ENCODE data around the gene ICA1L. TPM values are rescaled to one million over a fixed set of nuclear protein-coding genes. Genes with fewer than 3 reads are reported as not detected.
A peak's percentile ranks its signal among the peaks of the same experiment; 100 is the strongest.
"Not testable (repeated sequence)": the region's sequence is repeated elsewhere in the genome, so short reads cannot be mapped to it uniquely, and the experiment has no call there.

ICA1L gene
- total RNA-seq, 1 experiment from 2014 or later = 3.2 TPM

DNA sequence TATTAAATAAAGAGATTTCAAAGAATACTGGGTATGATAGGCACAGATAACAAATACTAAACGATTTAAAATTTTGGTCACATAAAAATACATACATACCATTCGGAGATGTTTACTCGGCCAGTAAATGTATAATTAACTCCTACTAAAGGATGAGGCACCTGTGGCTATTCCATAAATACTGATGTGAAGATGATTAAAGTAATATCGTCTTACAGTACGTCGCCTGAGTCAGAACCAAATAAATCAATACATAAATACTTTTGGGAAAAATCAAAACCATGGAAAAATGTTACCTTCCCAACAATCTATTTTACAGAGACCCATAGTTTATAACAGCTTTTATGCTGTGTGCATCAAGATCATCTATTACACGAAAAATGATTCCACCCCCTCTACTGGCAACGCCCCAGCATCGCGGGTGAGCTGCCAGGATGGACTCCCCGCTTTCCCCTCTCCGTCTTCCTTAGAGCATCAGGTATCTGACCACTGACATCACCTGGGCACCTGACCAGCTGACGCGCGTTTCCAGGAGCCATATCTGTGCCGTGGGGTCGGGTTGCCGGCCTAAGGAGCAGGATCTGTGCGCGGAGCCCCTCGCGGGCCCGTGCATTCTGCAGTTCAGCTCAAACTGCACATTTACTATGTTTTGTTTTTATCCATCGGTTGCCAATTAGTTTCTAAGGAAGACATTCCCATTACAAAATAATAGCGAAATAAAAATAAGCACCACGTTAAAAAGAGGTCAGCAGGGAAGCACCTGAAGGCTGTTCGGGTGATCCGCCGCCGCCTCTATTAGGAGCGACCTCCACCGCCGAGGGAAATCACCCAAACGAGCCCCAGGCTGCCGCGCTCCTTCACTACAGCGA is 901 bp downstream of the ICA1L start:
- no peaks in the 10 kb centered on the region for H3K27me3 ChIP-seq (replicated peaks; ENCODE audit: insufficient read depth, low read depth, low read length, poor library complexity)
- no peaks in the 10 kb centered on the region for H3K36me3 ChIP-seq (ENCODE audit: insufficient read depth, low read length, poor library complexity, severe bottlenecking)
- DNase-seq (ENCODE audit: low spot score) = peak; percentile 75
- TSS peak; percentile 22 for BruUV-seq (replicated peaks)
- intact Hi-C loops (cut with micrococcal nuclease; ENCODE audit: unreplicated experiment) = loop anchor here (5.0 kb wide), 2 partner anchors 233 to 283 kb away; no protein-coding TSS in a partner anchor
- POLR2A ChIA-PET (ENCODE audit: low non-redundant PET) = interaction anchor here (0.6 kb wide), 1 partner anchor 290 kb away, joined by 3 read pairs; no protein-coding TSS in a partner anchor
- H3K4me1 ChIP-seq (ENCODE audit: insufficient read depth, low read length, poor library complexity, severe bottlenecking) = peaks cover 5% of the 10 kb centered on the region
- H3K27ac ChIP-seq (ENCODE audit: low read depth, low read length, poor library complexity, severe bottlenecking) = peak overlapping the region; percentile 76
- CTCF ChIA-PET = interaction anchor here (0.5 to 0.6 kb wide), 3 partner anchors 39 to 283 kb away, joined by 3 to 4 read pairs (median 4); no protein-coding TSS in a partner anchor
- no peak for TF ChIP-seq EZH2 (IDR thresholded peaks at IDR 0.05; ENCODE audit: borderline replicate concordance, low read depth, low read length, poor library complexity, severe bottlenecking)
- TF ChIP-seq, protein P1, sequence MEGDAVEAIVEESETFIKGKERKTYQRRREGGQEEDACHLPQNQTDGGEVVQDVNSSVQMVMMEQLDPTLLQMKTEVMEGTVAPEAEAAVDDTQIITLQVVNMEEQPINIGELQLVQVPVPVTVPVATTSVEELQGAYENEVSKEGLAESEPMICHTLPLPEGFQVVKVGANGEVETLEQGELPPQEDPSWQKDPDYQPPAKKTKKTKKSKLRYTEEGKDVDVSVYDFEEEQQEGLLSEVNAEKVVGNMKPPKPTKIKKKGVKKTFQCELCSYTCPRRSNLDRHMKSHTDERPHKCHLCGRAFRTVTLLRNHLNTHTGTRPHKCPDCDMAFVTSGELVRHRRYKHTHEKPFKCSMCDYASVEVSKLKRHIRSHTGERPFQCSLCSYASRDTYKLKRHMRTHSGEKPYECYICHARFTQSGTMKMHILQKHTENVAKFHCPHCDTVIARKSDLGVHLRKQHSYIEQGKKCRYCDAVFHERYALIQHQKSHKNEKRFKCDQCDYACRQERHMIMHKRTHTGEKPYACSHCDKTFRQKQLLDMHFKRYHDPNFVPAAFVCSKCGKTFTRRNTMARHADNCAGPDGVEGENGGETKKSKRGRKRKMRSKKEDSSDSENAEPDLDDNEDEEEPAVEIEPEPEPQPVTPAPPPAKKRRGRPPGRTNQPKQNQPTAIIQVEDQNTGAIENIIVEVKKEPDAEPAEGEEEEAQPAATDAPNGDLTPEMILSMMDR (conservative IDR thresholded peaks at IDR 0.05; ENCODE audit: low read depth, low read length) = peak; percentile 71
- no peaks in the 10 kb centered on the region for H3K9me3 ChIP-seq (ENCODE audit: low read depth, low read length, poor library complexity, severe bottlenecking)
- peak overlapping the region; percentile 84 for H3K4me3 ChIP-seq (ENCODE audit: low read depth, low read length, poor library complexity, severe bottlenecking)

DNA sequence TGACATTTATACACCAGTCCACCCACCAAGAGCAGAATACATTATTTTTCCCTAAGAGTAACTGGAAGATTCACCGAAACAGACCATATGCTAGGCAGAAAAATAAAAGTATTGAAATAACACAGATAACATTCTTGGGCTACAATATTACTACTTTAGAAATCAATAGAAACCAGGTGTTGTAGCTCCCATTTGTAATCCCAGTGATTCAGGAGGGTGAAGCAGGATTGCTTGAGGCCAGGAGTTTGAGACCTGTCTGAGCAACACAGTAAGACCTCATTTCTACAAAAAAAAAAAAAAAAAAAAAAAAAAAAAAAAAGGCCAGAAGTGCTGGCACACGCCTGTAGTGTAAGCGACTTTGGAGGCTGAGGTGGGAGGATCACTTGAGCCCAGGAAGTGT is 9.6 kb downstream of the ICA1L start:
- ChIA-PET CTCF (no interaction called here), POLR2A (ENCODE audit: low non-redundant PET) (no interaction called here)
- H3K36me3 ChIP-seq (ENCODE audit: insufficient read depth, low read length, poor library complexity, severe bottlenecking) = no peaks in the 10 kb centered on the region
- H3K27me3 ChIP-seq (replicated peaks; ENCODE audit: insufficient read depth, low read depth, low read length, poor library complexity) = no peaks in the 10 kb centered on the region
- no peak overlapping the region for H3K4me3 ChIP-seq (ENCODE audit: low read depth, low read length, poor library complexity, severe bottlenecking)
- no peak for TF ChIP-seq EZH2 (IDR thresholded peaks at IDR 0.05; ENCODE audit: borderline replicate concordance, low read depth, low read length, poor library complexity, severe bottlenecking)
- TF ChIP-seq, protein P1 (conservative IDR thresholded peaks at IDR 0.05; ENCODE audit: low read depth, low read length) = no peak
- H3K27ac ChIP-seq (ENCODE audit: low read depth, low read length, poor library complexity, severe bottlenecking) = no peak overlapping the region
- DNase-seq (ENCODE audit: low spot score) = no peak
- no peaks in the 10 kb centered on the region for H3K4me1 ChIP-seq (ENCODE audit: insufficient read depth, low read length, poor library complexity, severe bottlenecking)
- no TSS peak for BruUV-seq (replicated peaks)
- H3K9me3 ChIP-seq (ENCODE audit: low read depth, low read length, poor library complexity, severe bottlenecking) = no peaks in the 10 kb centered on the region
- intact Hi-C loops (cut with micrococcal nuclease; ENCODE audit: unreplicated experiment) = no loop called here

DNA sequence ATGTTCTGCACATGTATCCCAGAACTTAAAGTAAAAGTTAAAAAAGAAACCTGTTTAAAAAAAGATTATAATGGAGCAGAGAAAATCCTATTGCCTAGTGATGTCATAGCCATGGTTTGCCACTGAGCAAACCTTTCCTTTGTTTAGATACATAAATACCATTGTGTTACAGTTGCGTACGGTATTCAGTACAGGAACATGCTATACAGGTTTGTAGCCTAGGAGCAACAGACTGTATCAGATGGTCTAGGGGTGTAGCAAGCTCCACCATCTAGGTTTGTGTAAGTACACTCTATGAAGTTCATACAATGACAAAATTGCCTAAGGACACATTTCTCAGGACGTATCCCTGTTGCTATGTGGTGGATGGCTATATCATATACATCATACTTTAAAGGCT is 13.0 kb downstream of the ICA1L start:
- Histone ChIP-seq H3K36me3 (ENCODE audit: insufficient read depth, low read length, poor library complexity, severe bottlenecking) (no peaks in the 10 kb centered on the region), H3K27ac (ENCODE audit: low read depth, low read length, poor library complexity, severe bottlenecking) (no peak overlapping the region), H3K4me1 (ENCODE audit: insufficient read depth, low read length, poor library complexity, severe bottlenecking) (no peaks in the 10 kb centered on the region), H3K9me3 (ENCODE audit: low read depth, low read length, poor library complexity, severe bottlenecking) (no peaks in the 10 kb centered on the region), H3K27me3 (replicated peaks; ENCODE audit: insufficient read depth, low read depth, low read length, poor library complexity) (no peaks in the 10 kb centered on the region), H3K4me3 (ENCODE audit: low read depth, low read length, poor library complexity, severe bottlenecking) (no peak overlapping the region)
- BruUV-seq (replicated peaks) = no TSS peak
- DNase-seq (ENCODE audit: low spot score) = no peak
- ChIA-PET POLR2A (ENCODE audit: low non-redundant PET) (no interaction called here), CTCF (no interaction called here)
- TF ChIP-seq EZH2 (IDR thresholded peaks at IDR 0.05; ENCODE audit: borderline replicate concordance, low read depth, low read length, poor library complexity, severe bottlenecking) = no peak
- TF ChIP-seq, protein P1 (conservative IDR thresholded peaks at IDR 0.05; ENCODE audit: low read depth, low read length) = no peak
- intact Hi-C loops (cut with micrococcal nuclease; ENCODE audit: unreplicated experiment) = no loop called here

DNA sequence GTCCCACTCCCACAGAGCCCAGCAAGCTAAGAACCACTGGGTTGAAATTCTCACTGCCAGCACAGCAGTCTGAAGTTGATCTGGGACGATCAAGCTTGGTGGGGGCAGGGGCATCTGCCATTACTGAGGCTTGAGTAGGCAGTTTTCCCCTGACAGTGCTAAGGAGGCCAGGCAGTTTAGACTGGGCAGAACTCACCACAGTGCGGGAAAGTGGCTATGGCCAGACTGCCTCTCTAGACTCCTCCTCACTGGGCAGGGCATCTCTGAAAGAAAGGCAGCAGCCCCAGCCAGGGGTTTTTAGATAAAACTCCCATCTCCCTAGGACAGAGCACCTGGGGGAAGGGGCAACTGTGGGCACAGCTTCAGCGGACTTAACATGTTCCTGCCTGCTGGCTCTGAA is 22.2 kb downstream of the ICA1L start:
- POLR2A ChIA-PET (ENCODE audit: low non-redundant PET); H3K36me3 ChIP-seq (ENCODE audit: insufficient read depth, low read length, poor library complexity, severe bottlenecking); DNase-seq (ENCODE audit: low spot score); H3K4me3 ChIP-seq (ENCODE audit: low read depth, low read length, poor library complexity, severe bottlenecking); H3K27me3 ChIP-seq (replicated peaks; ENCODE audit: insufficient read depth, low read depth, low read length, poor library complexity); intact Hi-C loops (cut with micrococcal nuclease; ENCODE audit: unreplicated experiment); H3K4me1 ChIP-seq (ENCODE audit: insufficient read depth, low read length, poor library complexity, severe bottlenecking); BruUV-seq (replicated peaks); H3K9me3 ChIP-seq (ENCODE audit: low read depth, low read length, poor library complexity, severe bottlenecking); H3K27ac ChIP-seq (ENCODE audit: low read depth, low read length, poor library complexity, severe bottlenecking): not testable (repeated sequence)
- CTCF ChIA-PET = interaction anchor here (0.6 kb wide), 1 partner anchor 24 kb away, joined by 3 read pairs; no protein-coding TSS in a partner anchor

All from A673 (cell line).